GM19043 (cell line): Measurements from ENCODE around the gene FOXI1.

Source experiments
- ATAC-seq: cut with Tn5 transposase; IDR thresholded peaks from one replicate; pipeline ENCODE4 v1.9.1; 2021; ENCODE audit warnings: low read depth; ENCODE audit not compliant: unreplicated experiment

The FOXI1 gene

GRCh38 chr5:170105642-170106611, at the start of gene FOXI1:
Gene FOXI1 (plus strand): TSS chr5:170105897. CDS start chr5:170105958, 61 bp downstream.
- no peak for ATAC-seq

GRCh38 chr5:170056561-170057267, 49.0 kb upstream of the FOXI1 start:
- no peak for ATAC-seq

- no peak for ATAC-seq
Measured at GRCh38 chr5:170057311-170057710, 48.4 kb upstream of the FOXI1 start.

- ATAC-seq: no peak
Measured at GRCh38 chr5:170059221-170059620, 46.5 kb upstream of the FOXI1 start.

GRCh38 chr5:170067152-170067551, 38.5 kb upstream of the FOXI1 start:
- no peak for ATAC-seq

GRCh38 chr5:170067574-170068170, 38.0 kb upstream of the FOXI1 start:
- ATAC-seq: no peak

GRCh38 chr5:170069512-170069911, 36.2 kb upstream of the FOXI1 start:
- ATAC-seq: no peak

GRCh38 chr5:170070556-170071412, 34.9 kb upstream of the FOXI1 start:
- ATAC-seq: no peak

GRCh38 chr5:170071748-170072147, 33.9 kb upstream of the FOXI1 start:
- no peak for ATAC-seq

GRCh38 chr5:170075696-170076095, 30.0 kb upstream of the FOXI1 start:
- no peak for ATAC-seq

GRCh38 chr5:170076211-170076610, 29.5 kb upstream of the FOXI1 start:
- no peak for ATAC-seq

- ATAC-seq: no peak
Measured at GRCh38 chr5:170076739-170077138, 29.0 kb upstream of the FOXI1 start.

GRCh38 chr5:170077526-170077925, 28.2 kb upstream of the FOXI1 start:
- ATAC-seq: no peak

- no peak for ATAC-seq
Measured at GRCh38 chr5:170078458-170078857, 27.2 kb upstream of the FOXI1 start.

- ATAC-seq: no peak
Measured at GRCh38 chr5:170078931-170079330, 26.8 kb upstream of the FOXI1 start.

- no peak for ATAC-seq
Measured at GRCh38 chr5:170080217-170080616, 25.5 kb upstream of the FOXI1 start.

GRCh38 chr5:170080786-170081445, 24.8 kb upstream of the FOXI1 start:
- no peak for ATAC-seq

- ATAC-seq: no peak
Measured at GRCh38 chr5:170081616-170082015, 24.1 kb upstream of the FOXI1 start.

- no peak for ATAC-seq
Measured at GRCh38 chr5:170082701-170083100, 23.0 kb upstream of the FOXI1 start.
